ENCODE results near the gene SH2B2.
"Not testable (repeated sequence)": the region's sequence is repeated elsewhere in the genome, so short reads cannot be mapped to it uniquely, and the experiment has no call there.

The SH2B2 gene

DNA sequence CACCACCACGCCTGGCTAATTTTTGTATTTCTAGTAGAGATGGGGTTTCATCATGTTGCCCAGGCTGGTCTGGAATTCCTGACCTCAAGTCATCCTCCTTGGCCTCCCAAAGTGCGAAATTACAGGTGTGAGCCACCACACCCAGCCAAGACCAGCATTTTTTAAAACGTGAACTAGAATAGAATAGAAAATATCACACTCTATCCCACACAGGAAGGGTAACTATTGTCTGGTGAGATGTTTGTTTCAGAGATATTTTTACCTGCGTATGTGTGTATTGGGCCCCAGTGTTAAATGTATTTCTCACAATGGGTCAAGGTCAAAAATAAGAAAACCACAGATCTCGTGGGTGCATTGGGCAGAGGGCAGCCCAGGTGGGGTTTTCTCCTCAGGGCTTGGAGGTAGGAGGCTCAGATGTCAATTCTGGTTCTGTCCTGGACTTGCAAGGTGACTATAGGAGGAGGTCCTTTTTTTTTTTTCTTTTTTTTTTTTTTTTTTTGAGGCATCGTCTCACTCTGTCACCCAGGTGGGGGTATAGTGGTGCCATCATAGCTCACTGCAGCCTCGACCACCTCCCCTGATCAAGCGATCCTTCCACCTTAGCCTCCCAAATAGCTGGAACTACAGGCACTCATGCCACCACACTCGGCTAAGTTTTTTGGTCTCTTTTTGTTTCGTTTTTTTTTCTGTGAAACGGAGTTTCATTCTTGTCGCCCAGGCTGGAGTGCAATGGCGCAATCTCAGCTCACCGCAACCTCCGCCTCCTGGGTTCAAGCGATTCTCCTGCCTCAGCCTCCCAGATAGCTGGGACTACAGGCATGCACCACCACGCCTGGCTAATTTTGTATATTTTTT, 19.0 kb downstream of the SH2B2 start:
- no peak for DNase-seq (ENCODE audit: low read depth in 2 of 2)

DNA sequence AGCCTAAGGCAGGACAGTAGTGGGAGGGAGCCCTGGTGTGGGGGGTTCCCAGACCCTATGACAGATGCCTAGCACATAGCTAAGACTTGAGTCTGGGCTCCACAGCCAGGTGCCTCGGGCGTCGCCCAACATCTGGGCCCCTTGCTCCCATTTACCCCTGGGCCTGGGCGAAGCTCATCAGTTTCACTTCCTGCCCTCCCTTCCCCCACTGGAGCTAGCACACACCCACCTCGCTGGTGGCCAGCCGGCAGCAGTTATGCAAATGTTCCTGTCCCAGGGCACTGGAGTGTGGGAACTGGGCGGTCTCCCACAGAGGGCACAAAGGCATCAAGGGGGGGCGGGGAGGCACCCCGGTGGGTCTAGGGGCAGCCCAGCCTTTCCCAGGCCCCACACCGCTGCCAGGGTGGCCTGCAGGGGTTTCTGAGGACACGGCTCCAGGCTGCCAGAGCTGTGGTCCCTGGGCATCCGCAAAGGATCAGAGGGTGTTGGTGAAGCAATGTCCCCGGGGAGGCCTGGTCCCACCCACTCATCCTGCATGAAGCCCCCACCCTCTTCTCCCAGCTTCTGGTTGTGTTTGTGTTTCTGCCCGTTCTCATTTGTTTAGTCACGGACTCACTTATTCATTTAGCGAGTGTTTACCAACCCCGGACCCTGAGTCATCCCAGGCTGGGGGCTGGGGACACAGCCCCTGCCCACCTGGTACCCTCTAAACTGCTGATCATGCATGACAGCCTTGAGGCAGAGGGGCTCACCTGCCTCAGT, 20.4 kb downstream of the SH2B2 start:
- DNase-seq (ENCODE audit: low read depth in 2 of 2), result no peak

DNA sequence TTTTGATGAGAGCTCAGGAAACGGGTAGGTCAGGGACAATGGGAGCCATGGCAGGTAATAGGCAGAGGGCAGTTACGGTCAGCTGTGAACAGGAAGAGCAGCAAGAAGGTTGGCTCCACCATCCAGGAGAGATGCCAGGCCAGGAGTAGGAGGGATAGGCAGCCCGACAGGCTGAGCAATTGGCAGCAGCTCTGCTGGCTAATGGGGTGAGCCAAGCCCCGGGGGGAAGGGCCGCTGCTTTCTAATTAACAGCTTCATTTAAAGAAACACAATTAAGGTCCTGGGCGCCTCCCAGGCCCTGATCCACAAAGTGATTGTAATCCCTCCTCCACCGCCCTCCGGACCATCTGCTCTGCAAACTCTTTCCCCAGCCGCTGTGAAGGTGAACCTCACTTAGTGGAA, 23.7 kb downstream of the SH2B2 start:
- no peak for DNase-seq (ENCODE audit: low read depth in 2 of 2)

DNA sequence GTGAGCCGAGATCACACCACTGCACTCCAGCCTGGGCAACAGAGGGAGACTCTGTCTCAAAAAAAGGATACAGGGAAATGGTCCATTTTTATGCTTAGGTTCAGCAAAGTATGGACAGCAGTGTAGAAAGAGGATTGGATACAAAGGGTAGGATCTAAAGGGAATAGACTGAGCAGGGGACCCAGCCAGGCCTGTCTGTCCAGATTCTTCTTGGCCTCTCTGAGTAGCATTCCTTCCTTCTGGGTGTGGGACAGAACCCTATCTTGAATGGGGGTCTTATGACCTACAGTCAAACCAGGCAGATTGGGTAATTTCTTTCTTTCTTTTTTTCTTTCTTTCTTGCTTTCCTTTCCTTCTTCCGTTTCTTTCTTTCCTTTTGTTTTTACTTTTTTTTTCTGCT, 25.6 kb downstream of the SH2B2 start:
- DNase-seq (ENCODE audit: low read depth in 2 of 2), result no peak

DNA sequence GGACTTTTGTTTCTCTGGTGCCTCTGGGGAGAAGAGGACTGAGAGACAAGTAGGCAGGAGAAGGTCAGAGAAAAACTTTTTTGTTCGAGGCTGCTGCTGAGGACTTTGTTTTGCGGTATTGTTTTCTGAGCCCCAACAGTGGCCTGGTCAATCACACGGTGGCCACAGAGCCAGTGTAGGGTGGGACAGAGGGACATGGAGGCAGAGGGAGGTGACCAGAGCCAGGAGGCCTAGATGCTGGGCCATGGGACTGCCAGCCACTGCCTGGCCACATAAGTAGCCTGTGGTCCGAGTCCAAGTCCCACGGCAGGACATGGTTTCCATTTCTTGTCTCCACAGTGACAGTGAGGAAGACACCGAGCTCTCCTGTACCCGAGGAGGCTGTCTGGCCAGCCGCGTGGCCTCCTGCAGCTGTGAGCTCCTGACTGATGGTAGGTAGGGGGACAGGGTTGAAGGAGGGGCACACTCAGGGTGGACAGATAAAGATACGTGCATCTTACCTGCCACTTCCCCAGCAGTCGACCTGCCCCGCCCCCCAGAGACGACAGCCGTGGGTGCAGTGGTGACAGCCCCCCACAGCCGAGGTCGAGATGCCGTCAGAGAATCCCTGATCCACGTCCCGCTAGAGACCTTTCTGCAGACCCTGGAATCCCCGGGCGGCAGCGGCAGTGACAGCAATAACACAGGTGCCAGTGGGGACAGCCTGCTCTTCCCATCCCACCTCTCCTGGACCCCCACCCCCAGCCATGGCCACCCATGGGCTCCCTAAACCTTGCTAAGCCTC, 27.5 kb downstream of the SH2B2 start:
- no peak for DNase-seq (ENCODE audit: low read depth in 2 of 2)

DNA sequence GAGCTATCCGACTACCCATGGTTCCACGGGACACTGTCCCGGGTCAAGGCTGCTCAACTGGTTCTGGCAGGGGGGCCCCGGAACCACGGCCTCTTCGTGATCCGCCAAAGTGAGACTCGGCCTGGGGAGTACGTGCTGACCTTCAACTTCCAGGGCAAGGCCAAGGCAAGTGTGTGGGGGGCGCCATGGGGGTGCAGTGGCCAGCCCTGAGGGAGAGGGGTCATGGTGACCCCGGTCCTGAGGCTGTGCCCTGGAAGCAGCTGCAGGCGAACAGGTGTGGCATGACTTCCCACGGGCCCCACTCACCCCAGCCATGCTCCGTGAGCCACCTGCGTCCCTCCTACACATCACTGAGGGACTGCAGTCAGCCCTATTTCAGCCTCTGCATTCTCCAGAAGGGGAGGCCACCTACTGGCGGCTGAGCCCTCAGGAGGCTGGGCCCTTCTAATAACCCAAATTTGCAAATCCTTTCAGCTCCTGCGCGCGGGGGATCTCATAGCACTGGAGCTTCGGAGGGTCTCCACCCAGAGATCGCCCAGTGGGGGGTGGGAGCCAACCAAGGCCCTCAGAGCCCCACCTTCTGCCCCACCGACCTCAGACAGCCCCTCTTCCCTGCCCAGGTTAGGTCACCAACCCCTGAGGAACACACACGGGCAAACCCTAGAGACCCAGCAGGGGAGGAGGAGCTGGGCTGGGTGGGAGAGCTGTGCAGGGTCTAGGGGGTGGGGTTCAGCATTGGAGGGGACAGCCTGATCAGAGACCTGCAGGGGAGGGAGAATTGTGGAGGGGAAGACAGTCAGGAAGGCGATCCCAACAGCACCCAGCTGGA, 30.8 kb downstream of the SH2B2 start:
- DNase-seq (ENCODE audit: low read depth in 2 of 2), result no peak

DNA sequence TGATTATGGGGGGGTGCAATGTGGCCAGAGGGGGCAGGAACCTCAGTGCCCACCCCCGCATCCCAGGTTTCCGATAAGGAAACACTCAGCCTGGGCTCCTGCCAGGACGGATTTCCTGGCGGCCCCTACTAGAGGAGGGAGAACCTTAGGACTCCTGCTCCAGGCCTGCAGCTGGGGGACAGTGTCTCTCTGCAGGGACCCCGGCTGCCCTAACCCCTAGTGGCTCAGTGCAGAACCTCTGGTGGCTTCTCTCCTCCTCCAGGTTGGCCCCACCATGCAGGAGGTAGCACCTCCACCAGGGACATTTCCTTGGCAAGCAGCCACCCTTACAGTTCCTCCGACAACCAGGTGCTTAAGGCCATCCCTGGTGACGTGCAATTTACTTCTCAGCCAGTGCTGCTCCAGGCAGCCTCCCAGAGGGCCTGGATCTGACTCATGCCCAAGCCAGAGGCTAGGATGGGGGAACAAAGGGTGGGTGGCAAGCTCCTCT, 31.9 kb downstream of the SH2B2 start:
- DNase-seq (ENCODE audit: low read depth in 2 of 2), result no peak

DNA sequence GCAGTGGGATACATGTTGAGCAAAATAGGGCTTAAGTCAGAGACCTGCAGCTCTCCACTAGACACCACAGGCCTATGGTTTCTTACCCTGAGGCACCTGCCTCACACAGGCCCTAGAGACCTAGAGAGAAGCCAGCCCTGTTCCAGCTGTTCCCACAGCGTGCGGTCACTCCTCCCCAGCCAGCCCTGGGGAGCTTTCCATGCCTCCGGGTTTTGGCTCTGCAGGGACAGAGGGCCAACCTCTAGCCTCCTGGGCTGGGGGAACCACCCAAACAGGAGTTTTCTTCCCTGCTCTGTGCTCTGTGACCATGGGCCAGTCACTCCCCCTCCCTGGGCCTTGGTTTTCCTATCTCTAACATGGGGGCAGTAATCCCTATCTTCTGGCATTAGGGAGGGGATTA, 33.0 kb downstream of the SH2B2 start:
- no peak for DNase-seq (ENCODE audit: low read depth in 2 of 2)

DNA sequence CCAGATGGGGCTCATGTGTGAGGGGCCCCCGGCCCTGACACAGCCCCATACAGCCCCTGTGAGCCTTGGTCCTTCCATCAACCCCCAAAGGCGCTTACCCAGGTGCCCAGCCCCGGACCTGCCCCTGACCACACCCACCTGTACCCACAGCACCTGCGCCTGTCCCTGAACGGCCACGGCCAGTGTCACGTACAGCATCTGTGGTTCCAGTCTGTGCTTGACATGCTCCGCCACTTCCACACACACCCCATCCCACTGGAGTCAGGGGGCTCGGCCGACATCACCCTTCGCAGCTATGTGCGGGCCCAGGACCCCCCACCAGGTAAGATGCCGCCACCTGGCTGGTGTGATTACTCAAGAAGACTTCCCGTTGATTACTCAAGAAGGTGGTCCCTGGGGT, 33.5 kb downstream of the SH2B2 start:
- no peak for DNase-seq (ENCODE audit: low read depth in 2 of 2)

DNA sequence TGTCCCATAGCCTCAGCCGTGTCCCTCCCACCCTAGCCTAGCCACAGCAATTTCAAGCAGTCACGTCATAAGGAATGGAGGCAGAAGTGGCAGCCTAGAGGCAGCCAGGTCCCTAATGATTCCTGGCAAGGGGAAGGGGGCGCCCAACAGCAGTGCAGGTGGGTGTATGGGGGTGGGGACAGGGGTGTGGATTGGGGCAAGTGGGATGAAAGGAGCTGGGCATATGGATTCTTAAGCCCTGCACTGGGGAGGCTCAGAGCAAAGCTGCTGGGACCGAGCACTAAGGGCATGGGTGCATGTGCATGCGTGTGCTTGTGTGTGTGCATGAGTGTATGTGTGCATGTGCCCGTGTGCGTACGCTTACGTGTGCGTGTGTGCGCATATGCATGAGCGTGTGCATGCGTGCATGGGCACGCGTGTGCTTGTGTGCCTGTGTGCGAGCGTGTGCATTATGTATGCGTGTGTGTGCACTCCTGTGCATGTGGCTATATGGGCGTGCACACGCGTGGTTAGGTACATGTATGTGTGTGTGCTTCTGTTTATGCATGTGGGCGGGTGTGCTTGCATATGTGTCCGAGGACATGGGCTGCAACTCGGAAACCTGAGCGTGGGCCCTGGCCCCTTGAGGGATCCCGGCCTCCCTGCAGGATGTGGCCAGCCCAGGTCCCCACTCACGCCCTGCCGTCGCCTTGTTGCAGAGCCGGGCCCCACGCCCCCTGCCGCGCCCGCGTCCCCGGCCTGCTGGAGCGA, 34.1 kb downstream of the SH2B2 start:
- no peak for DNase-seq (ENCODE audit: low read depth in 2 of 2)

DNA sequence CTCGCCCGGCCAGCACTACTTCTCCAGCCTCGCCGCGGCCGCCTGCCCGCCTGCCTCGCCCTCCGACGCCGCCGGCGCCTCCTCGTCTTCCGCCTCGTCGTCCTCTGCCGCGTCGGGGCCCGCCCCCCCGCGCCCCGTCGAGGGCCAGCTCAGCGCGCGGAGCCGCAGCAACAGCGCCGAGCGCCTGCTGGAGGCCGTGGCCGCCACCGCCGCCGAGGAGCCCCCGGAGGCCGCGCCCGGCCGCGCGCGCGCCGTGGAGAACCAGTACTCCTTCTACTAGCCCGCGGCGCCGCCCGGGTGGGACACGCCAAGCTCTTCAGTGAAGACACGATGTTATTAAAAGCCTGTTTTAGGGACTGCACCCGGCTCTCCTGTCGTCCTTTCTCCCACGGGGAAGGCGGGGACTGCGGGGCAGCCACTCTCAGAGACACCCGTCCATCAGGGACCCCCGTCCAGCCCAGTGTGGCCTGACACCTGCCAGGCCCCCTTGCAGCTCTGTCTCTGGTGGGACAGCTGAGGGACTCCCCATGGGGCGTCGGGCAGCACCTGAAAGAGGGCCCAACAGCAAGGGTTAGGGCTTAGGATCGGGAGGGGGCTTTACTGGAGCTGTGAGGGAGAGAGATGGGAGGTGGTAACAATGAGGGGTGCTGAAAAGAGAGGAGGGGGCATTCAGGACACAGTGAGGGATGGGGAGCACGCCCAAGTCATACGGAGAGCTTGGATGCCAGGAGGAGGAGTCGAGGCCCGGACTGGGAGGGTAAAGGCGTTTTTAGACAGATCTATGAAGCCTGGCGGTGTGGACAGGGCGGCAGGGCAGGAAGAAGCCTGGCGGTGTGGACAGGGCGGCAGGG, 34.9 kb downstream of the SH2B2 start:
- no peak for DNase-seq (ENCODE audit: low read depth in 2 of 2)

DNA sequence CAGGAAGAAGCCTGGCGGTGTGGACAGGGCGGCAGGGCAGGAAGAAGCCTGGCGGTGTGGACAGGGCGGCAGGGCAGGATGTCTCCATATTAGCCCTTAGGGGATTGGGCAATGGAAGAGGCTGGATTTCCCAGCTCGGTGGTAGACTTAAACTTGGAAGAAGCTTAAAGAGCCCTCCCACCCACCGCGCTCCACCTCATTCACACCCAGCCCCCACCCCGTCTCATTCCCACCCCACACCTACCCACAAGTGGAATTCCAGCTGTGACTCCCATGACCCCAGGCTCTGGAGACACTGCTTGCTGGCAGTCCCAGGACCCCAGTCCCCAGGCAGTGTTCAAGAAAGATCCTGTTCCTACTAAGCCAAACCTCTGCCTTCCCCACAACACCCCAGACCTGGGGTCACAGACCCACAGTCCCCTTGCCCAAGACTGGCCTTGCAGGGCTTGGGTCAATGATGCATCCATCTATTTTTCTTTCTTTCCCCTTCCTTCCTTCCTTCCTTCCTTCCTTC, 35.6 kb downstream of the SH2B2 start:
- no peak for DNase-seq (ENCODE audit: low read depth in 2 of 2)

DNA sequence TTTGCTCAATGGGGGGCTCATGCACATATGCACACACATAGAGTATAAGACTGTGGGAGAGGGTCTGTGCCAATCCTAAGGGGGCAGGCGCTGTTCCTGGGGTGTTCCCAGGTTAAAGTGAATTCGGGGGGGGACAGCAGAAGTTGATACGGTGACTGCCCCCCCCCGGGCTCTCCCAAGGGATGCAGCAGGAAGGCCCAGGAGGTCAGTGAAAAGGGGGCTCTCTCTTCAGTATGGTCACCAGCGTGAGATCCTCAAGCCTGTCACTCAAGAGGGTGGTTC, 37.2 kb downstream of the SH2B2 start:
- DNase-seq (ENCODE audit: low read depth in 2 of 2), result no peak

DNA sequence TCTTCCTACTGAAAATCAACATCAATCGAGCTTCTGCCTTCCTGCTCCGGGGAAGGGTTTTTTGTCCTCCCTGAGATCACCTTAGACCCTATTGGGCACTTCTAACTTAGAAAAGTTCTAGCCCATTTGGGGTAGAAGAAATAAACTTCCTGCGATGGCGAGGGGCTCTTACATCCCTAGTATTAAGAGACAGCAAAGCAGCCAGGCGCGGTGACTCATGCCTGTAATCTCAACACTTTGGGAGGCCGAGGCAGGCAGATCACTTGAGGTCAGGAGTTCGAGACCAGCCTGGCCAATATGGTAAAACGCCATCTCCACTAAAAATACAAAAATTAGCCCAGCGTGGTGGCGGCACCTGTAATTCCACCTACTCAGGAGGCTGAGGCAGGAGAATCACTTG, 38.4 kb downstream of the SH2B2 start:
- not testable (repeated sequence) for DNase-seq (ENCODE audit: low read depth in 2 of 2)

DNA sequence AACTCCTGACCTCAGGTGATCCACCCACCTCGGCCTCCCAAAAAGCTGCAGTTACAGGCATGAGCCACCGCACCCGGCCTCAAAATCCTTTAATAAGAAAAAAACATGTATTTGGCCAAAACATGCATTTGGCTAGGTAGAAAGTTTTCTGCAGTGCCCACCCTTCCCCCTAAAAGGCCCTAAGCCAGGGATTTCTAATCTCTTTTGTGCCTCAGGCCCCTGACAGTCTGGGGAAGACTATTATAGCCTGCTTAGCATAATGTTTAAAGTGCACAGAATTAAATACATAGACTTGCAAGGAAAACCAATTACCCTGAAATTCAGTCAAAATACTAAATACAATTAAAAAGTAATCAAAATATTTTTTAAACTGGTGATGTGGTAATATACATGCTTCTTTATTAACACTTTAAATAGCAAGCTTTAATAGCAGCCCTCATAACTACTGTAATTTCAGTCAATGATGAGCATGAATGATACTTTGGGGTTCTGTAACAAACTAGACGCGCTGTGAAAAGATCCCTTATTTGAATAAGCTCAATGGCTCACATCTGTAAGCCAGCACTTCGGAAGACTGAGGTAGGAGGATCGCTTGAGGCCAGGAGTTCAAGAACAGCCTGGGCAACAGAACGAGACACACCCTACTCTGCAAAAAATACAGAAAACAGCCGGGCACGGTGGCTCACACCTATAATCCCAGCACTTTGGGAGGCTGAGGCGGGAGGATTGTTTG, 39.7 kb downstream of the SH2B2 start:
- no peak for DNase-seq (ENCODE audit: low read depth in 2 of 2)

DNA sequence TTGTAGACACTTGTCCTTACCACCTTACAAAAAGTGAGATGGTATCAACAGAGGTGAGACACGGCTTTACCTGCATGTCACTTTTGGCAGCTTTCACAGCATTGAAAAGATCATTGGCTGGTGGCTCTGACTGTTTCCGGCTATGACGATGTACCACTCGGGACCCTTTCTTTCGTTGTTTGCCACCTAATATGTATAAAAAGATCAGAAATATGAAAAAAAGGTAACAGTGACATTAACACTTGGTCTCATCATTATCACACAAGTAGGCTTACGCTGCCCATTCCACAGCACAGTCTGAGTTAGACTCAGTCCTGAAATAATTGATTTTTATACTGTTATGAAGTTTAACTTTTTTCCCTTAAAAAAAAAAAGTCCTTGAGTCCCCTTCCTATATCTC, 40.5 kb downstream of the SH2B2 start:
- not testable (repeated sequence) for DNase-seq (ENCODE audit: low read depth in 2 of 2)

DNA sequence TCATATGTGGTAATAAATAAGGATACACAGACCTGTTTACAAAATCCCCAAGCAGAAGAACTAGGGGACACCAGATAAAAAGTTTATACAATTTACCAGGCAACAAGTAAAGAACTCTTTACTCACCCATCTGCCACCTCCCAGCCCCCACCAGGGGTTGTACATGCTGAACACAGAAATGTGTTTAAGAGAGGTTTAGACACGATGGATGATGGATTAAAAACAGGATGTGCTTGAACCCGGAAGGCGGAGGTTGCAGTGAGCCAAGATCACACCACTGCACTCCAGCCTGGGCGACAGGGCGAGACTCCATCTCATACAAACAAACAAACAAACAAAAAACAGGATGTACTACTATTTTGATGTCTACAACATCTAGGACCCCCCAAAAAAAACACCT, 42.2 kb downstream of the SH2B2 start:
- DNase-seq (ENCODE audit: low read depth in 2 of 2), result not testable (repeated sequence)

DNA sequence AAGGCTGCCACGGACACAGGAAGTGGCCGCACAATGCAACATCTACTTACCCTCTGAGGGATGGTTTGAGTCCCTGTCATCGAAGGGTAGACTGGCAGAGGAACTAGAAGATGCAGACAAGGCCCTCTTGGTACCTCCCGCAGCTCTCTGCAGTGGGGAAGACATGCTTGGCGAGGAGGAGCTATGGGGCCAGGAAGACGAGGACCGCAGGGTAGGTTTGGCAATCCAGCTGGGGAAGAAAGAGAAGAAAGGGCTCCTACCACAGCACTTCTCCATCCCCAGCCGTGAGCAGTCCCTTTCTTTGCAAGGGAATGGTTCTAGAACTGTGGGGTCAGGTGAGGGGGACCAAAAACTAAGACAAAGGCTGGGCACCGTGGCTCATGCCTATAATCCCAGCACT, 42.7 kb downstream of the SH2B2 start:
- not testable (repeated sequence) for DNase-seq (ENCODE audit: low read depth in 2 of 2)
